ENCODE measurements around the gene HNRNPH2. TPM values are rescaled to one million over a fixed set of nuclear protein-coding genes. Genes with fewer than 3 reads are reported as not detected.

HNRNPH2 gene
- polyA plus RNA-seq, 1 of the 3 experiments (the other 2 are of a cell fraction), result 32.5 TPM

DNA sequence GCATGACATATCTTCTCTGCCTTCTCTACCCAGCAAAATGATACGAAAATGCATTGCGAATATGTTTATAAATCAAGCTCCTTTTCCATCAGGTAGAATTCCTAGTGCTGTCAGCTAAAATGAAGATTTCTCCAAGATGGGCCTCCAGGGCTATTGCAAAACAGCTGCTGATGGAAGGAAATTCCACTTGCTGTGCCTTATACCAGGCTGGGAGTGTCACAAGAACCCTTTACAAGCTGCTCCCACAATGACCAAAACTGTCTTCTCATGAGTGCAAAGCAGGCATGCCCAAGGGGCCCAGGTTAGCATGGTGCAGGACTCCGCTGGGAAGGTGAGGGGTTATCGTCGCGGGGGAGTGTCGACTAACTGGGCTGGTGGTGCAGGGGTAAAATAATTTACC, 8.7 kb downstream of the HNRNPH2 start:
- DNase-seq, result no peak
- 95% methylated on average over 7 of the region's 7 CpGs for WGBS (ENCODE audit: low lambda C conversion rate)
- Histone ChIP-seq H3K9me3 (no peaks in the 10 kb centered on the region), H3K4me2 (no peak overlapping the region), H4K20me1 (ENCODE audit: insufficient read depth) (peaks cover 7% of the 10 kb centered on the region; the same call in 1 of the 2 replicates), H3K9ac (no peak overlapping the region), H3K4me3 (ENCODE audit: low read depth in 2 of 2, low read length in 1 of 2) (no peak overlapping the region), H2AFZ (ENCODE audit: low read depth) (no peak overlapping the region), H3K27ac (ENCODE audit: low read depth in 2 of 2, low read length in 1 of 2) (no peak overlapping the region), H3K36me3 (replicated peaks in 1 of 2; ENCODE audit: control insufficient read depth in 1 of 2, insufficient read depth in 2 of 2, low read length in 1 of 2) (peaks cover 18 to 28% of the 10 kb centered on the region in 2 experiments), H3F3A (replicated peaks; ENCODE audit: insufficient read depth) (peaks cover 13% of the 10 kb centered on the region), H3K9me2 (no peaks in the 10 kb centered on the region), H3K4me1 (ENCODE audit: control insufficient read depth in 1 of 2, insufficient read depth in 2 of 2, low read depth in 1 of 2, low read length in 1 of 2) (peaks cover 0 to 6% of the 10 kb centered on the region in 2 experiments; a peak in 2 of 4 replicates), H3K27me3 (ENCODE audit: insufficient read depth) (no peaks in the 10 kb centered on the region), H3K79me2 (ENCODE audit: insufficient read depth) (peaks cover 14% of the 10 kb centered on the region)
- POLR2A ChIA-PET, result no interaction called here
- CTCF ChIA-PET, result interaction anchor here (0.7 to 3.4 kb wide), 9 partner anchors 9 to 1442 kb away, joined by 3 to 24 read pairs (median 5); partner anchors contain the start of genes GLA and HNRNPH2
- TF ChIP-seq CHD2 (IDR thresholded peaks at IDR 0.05; ENCODE audit: low read length, partially characterized antibody) (no peak), TAF1 (IDR thresholded peaks at IDR 0.05; ENCODE audit: borderline replicate concordance, low read depth, low read length) (no peak), SMC3 (IDR thresholded peaks at IDR 0.05; ENCODE audit: low read depth, low read length) (no peak), RCOR1 (IDR thresholded peaks at IDR 0.05; ENCODE audit: low read length) (no peak), SIN3A (IDR thresholded peaks at IDR 0.05; ENCODE audit: borderline replicate concordance, low read depth, low read length) (no peak), EP300 (IDR thresholded peaks at IDR 0.05; ENCODE audit: borderline replicate concordance in 1 of 2, low read depth in 1 of 2, low read length in 1 of 2) (no peak), EZH2phosphoT487 (IDR thresholded peaks at IDR 0.05; ENCODE audit: borderline replicate concordance, low read depth) (no peak)
- TF ChIP-seq, protein P1, sequence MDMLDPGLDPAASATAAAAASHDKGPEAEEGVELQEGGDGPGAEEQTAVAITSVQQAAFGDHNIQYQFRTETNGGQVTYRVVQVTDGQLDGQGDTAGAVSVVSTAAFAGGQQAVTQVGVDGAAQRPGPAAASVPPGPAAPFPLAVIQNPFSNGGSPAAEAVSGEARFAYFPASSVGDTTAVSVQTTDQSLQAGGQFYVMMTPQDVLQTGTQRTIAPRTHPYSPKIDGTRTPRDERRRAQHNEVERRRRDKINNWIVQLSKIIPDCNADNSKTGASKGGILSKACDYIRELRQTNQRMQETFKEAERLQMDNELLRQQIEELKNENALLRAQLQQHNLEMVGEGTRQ (IDR thresholded peaks at IDR 0.05; ENCODE audit: borderline replicate concordance, low read depth, low read length), result no peak

DNA sequence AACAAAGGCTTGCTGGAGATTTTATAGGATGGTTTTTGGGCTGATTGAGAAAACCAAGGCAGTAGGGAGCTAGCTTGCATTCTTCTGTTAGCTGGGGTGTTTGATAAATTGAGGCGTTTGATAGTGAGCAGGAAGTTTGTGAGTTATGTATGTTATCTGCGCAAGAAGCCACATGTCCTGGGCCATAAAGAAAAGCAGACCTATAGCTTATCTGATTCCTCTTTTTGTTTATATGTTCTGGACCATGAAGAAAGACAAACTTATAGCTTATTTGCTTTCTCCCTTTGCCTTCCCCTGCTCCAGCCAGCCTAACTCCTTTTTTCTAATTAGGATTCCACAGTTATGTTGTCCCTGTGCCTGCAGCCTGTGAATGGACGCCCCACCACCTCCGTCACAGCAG, 9.2 kb downstream of the HNRNPH2 start:
- no peak overlapping the region for H3K4me2 ChIP-seq

More for the DNA sequence above, 9.2 kb downstream of the HNRNPH2 start:
- Histone ChIP-seq H3K9ac (no peak overlapping the region), H3K27ac (ENCODE audit: low read depth in 2 of 2, low read length in 1 of 2) (peak overlapping the region in 1 of 2 experiments; percentile 6; a peak in 1 of 4 replicates), H4K20me1 (ENCODE audit: insufficient read depth) (peaks cover 2% of the 10 kb centered on the region; the same call in 1 of the 2 replicates), H3K9me3 (no peaks in the 10 kb centered on the region), H3K4me1 (ENCODE audit: control insufficient read depth in 1 of 2, insufficient read depth in 2 of 2, low read depth in 1 of 2, low read length in 1 of 2) (peaks cover 0 to 6% of the 10 kb centered on the region in 2 experiments; a peak in 2 of 4 replicates), H3K79me2 (ENCODE audit: insufficient read depth) (peaks cover 9% of the 10 kb centered on the region; the same call in 1 of the 2 replicates), H3K4me3 (ENCODE audit: low read depth in 2 of 2, low read length in 1 of 2) (no peak overlapping the region), H3F3A (replicated peaks; ENCODE audit: insufficient read depth) (peaks cover 13% of the 10 kb centered on the region), H2AFZ (ENCODE audit: low read depth) (peak overlapping the region; percentile 97), H3K9me2 (no peaks in the 10 kb centered on the region), H3K36me3 (replicated peaks in 1 of 2; ENCODE audit: control insufficient read depth in 1 of 2, insufficient read depth in 2 of 2, low read length in 1 of 2) (peaks cover 13 to 23% of the 10 kb centered on the region in 2 experiments), H3K27me3 (ENCODE audit: insufficient read depth) (no peaks in the 10 kb centered on the region)
- no peak for DNase-seq
- ChIA-PET POLR2A (interaction anchor here (2.4 kb wide), 1 partner anchor 27 kb away, joined by 15 read pairs; the partner anchor contains the start of gene RPL36A), CTCF (interaction anchor here (1.0 to 3.4 kb wide), 8 partner anchors 10 to 1442 kb away, joined by 3 to 24 read pairs (median 6); partner anchors contain the start of genes GLA and HNRNPH2)
- 91% methylated on average over 4 of the region's 4 CpGs for WGBS (ENCODE audit: low lambda C conversion rate)
- TF ChIP-seq TAF1 (IDR thresholded peaks at IDR 0.05; ENCODE audit: borderline replicate concordance, low read depth, low read length) (no peak), TCF12 (IDR thresholded peaks at IDR 0.05) (no peak), POLR2AphosphoS5 (IDR thresholded peaks at IDR 0.05; ENCODE audit: low read depth, low read length) (no peak), EZH2phosphoT487 (IDR thresholded peaks at IDR 0.05; ENCODE audit: borderline replicate concordance, low read depth) (no peak), FOSL2 (IDR thresholded peaks at IDR 0.05; ENCODE audit: borderline replicate concordance, low read depth) (no peak), SIN3A (IDR thresholded peaks at IDR 0.05; ENCODE audit: borderline replicate concordance, low read depth, low read length) (no peak), SMC3 (IDR thresholded peaks at IDR 0.05; ENCODE audit: low read depth, low read length) (no peak), JUND (IDR thresholded peaks at IDR 0.05) (no peak), MXI1 (IDR thresholded peaks at IDR 0.05; ENCODE audit: low read depth, low read length) (no peak), GATA2 (CRISPR knock-in tag; IDR thresholded peaks at IDR 0.05) (no peak), NRF1 (IDR thresholded peaks at IDR 0.05; ENCODE audit: low read depth, low read length) (no peak)
- TF ChIP-seq, protein P2, sequence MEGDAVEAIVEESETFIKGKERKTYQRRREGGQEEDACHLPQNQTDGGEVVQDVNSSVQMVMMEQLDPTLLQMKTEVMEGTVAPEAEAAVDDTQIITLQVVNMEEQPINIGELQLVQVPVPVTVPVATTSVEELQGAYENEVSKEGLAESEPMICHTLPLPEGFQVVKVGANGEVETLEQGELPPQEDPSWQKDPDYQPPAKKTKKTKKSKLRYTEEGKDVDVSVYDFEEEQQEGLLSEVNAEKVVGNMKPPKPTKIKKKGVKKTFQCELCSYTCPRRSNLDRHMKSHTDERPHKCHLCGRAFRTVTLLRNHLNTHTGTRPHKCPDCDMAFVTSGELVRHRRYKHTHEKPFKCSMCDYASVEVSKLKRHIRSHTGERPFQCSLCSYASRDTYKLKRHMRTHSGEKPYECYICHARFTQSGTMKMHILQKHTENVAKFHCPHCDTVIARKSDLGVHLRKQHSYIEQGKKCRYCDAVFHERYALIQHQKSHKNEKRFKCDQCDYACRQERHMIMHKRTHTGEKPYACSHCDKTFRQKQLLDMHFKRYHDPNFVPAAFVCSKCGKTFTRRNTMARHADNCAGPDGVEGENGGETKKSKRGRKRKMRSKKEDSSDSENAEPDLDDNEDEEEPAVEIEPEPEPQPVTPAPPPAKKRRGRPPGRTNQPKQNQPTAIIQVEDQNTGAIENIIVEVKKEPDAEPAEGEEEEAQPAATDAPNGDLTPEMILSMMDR (IDR thresholded peaks at IDR 0.05), result no peak

Measured in SK-N-SH (cell line).